Measurements from ENCODE around the gene CDKAL1.

Gene CDKAL1

DNA sequence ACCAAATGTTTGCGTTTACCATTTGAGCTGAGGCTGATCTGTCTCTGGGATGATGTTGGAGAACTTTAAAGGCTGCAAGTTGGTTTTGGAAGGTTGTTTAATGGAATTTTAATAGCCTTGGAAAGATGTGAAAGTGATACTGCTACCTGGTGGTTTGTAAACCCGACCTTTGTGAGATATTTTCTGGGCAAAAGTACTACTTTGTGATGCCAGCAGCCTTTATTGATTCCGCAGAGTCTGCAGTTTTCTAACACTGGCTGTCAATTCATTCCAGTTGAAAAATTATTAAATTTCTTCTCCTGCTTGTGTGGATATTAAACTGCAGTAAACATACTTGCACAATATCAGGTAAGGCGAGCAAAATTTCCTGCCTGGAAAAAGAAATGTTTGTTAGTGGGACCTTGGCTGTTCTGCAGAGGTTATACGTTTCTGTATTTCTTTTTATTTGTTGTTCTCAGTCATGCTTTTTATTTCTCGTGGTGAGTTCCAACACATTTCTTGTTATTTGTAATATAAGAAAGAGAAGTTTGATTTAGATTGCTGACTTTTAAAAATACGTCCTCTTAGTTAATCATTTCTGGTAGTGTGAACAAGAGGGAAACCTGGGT is 322.5 kb downstream of the CDKAL1 start:
- no peak overlapping the region for H2BK15ac ChIP-seq (ENCODE audit: low read depth, poor library complexity, severe bottlenecking)

DNA sequence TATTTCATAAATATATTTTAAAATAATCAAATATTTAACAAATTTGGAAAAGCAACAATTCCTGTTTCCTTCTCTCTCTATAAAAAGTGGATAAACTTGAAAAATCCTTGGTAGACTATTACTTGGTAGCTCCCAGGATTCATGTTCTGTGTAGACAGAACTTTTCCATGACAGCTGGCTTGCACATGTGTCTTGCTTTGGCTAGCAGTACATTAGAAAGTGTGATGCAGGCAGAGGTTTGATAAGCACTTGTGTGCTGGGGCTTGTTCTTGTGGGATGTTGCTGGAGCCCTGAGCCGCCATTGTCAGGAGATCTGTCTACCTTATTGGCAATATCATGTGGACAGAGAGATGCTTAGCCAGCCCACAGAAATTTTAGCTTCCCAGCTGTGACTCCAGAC is 327.2 kb downstream of the CDKAL1 start:
- Histone ChIP-seq H3K4me2 (ENCODE audit: low read length, poor library complexity, severe bottlenecking) (no peak overlapping the region), H3K9me3 (ENCODE audit: control insufficient read depth, low read length) (no peaks in the 10 kb centered on the region), H2BK5ac (ENCODE audit: low read depth, low read length, poor library complexity, severe bottlenecking) (no peak overlapping the region), H3K79me1 (replicated peaks; ENCODE audit: low read length, poor library complexity, severe bottlenecking) (no peaks in the 10 kb centered on the region), H3K36me3 (ENCODE audit: control insufficient read depth in 1 of 2, insufficient read depth in 2 of 2, low read depth in 1 of 2, low read length in 2 of 2) (no peaks in the 10 kb centered on the region), H2BK12ac (ENCODE audit: low read length in 2 of 2) (no peak overlapping the region), H3K27ac (ENCODE audit: low read length, poor library complexity, severe bottlenecking) (no peak overlapping the region), H2BK15ac (ENCODE audit: low read depth, poor library complexity, severe bottlenecking) (no peak overlapping the region), H3K23ac (ENCODE audit: low read length in 2 of 2) (no peak overlapping the region), H2BK120ac (ENCODE audit: low read depth, low read length) (no peak overlapping the region), H4K91ac (ENCODE audit: low read length) (no peak overlapping the region), H2AK5ac (ENCODE audit: low read length, severe bottlenecking) (no peak overlapping the region), H2AFZ (ENCODE audit: low read depth, low read length) (no peak overlapping the region), H3K27me3 (ENCODE audit: control insufficient read depth in 1 of 2, insufficient read depth in 1 of 2, low read length in 2 of 2) (no peaks in the 10 kb centered on the region), H3K18ac (ENCODE audit: low read depth in 1 of 2, low read length in 2 of 2) (no peak overlapping the region), H3K9ac (ENCODE audit: low read length) (no peak overlapping the region), H4K8ac (ENCODE audit: low read length) (no peak overlapping the region), H3K14ac (ENCODE audit: low read length in 2 of 2) (no peak overlapping the region), H3K4ac (ENCODE audit: low read depth in 1 of 2, low read length in 2 of 2) (no peak overlapping the region), H3K4me3 (ENCODE audit: insufficient read depth in 1 of 2, low read depth in 1 of 2, low read length in 2 of 2) (no peak overlapping the region), H3K4me1 (ENCODE audit: control insufficient read depth, insufficient read depth, low read depth, low read length) (no peaks in the 10 kb centered on the region)
- DNase-seq: no peak
- no CpG with 5 or more reads among the region's 1 CpG for WGBS

More for the DNA sequence above, 322.5 kb downstream of the CDKAL1 start:
- no peak overlapping the region for H4K8ac ChIP-seq (ENCODE audit: low read length)
- H3K4me3 ChIP-seq (ENCODE audit: insufficient read depth in 1 of 2, low read depth in 1 of 2, low read length in 2 of 2): no peak overlapping the region
- 91% methylated on average over 7 of the region's 7 CpGs for WGBS
- no peak overlapping the region for H3K14ac ChIP-seq (ENCODE audit: low read length in 2 of 2)
- H2AFZ ChIP-seq (ENCODE audit: low read depth, low read length): no peak overlapping the region
- H3K23ac ChIP-seq (ENCODE audit: low read length in 2 of 2): no peak overlapping the region
- H3K27ac ChIP-seq (ENCODE audit: low read length, poor library complexity, severe bottlenecking): no peak overlapping the region
- H3K4me1 ChIP-seq (ENCODE audit: control insufficient read depth, insufficient read depth, low read depth, low read length): no peaks in the 10 kb centered on the region
- no peak overlapping the region for H3K4me2 ChIP-seq (ENCODE audit: low read length, poor library complexity, severe bottlenecking)
- no peak overlapping the region for H3K4ac ChIP-seq (ENCODE audit: low read depth in 1 of 2, low read length in 2 of 2)
- H2BK12ac ChIP-seq (ENCODE audit: low read length in 2 of 2): no peak overlapping the region
- DNase-seq: no peak
- H2BK120ac ChIP-seq (ENCODE audit: low read depth, low read length): no peak overlapping the region
- peak overlapping the region; percentile 42 for H2AK5ac ChIP-seq (ENCODE audit: low read length, severe bottlenecking)
- no peak overlapping the region for H4K91ac ChIP-seq (ENCODE audit: low read length)
- no peaks in the 10 kb centered on the region for H3K36me3 ChIP-seq (ENCODE audit: control insufficient read depth in 1 of 2, insufficient read depth in 2 of 2, low read depth in 1 of 2, low read length in 2 of 2)
- H3K18ac ChIP-seq (ENCODE audit: low read depth in 1 of 2, low read length in 2 of 2): no peak overlapping the region
- no peak overlapping the region for H2BK5ac ChIP-seq (ENCODE audit: low read depth, low read length, poor library complexity, severe bottlenecking)
- no peaks in the 10 kb centered on the region for H3K79me1 ChIP-seq (replicated peaks; ENCODE audit: low read length, poor library complexity, severe bottlenecking)
- no peaks in the 10 kb centered on the region for H3K9me3 ChIP-seq (ENCODE audit: control insufficient read depth, low read length)
- no peak overlapping the region for H3K9ac ChIP-seq (ENCODE audit: low read length)
- H3K27me3 ChIP-seq (ENCODE audit: control insufficient read depth in 1 of 2, insufficient read depth in 1 of 2, low read length in 2 of 2): no peaks in the 10 kb centered on the region

DNA sequence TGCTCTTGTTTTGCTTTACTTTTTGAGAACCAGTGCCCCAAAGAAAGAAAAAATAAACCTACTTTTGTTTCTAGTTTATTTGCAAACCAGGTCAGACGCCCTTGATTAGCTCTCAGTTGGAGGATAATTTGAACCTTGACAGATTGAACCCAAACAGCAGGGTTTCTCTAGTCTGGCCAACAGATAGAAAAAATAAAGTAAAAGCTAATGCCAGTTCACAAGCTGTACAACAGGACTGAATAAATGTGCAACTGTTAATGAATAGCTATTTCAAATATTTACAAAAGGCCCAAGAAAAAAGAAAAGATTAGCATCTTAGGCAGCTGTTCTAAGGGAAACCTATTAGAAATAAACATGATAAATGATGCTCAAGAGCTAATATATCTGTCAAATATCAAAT is 331.8 kb downstream of the CDKAL1 start:
- Histone ChIP-seq H3K27me3 (ENCODE audit: control insufficient read depth in 1 of 2, insufficient read depth in 1 of 2, low read length in 2 of 2) (no peaks in the 10 kb centered on the region), H4K91ac (ENCODE audit: low read length) (no peak overlapping the region), H3K27ac (ENCODE audit: low read length, poor library complexity, severe bottlenecking) (peak overlapping the region; percentile 51), H2BK120ac (ENCODE audit: low read depth, low read length) (no peak overlapping the region), H2BK12ac (ENCODE audit: low read length in 2 of 2) (no peak overlapping the region), H3K4me3 (ENCODE audit: insufficient read depth in 1 of 2, low read depth in 1 of 2, low read length in 2 of 2) (no peak overlapping the region), H3K4me2 (ENCODE audit: low read length, poor library complexity, severe bottlenecking) (no peak overlapping the region), H3K9ac (ENCODE audit: low read length) (no peak overlapping the region), H2BK5ac (ENCODE audit: low read depth, low read length, poor library complexity, severe bottlenecking) (no peak overlapping the region), H3K36me3 (ENCODE audit: control insufficient read depth in 1 of 2, insufficient read depth in 2 of 2, low read depth in 1 of 2, low read length in 2 of 2) (no peaks in the 10 kb centered on the region), H3K9me3 (ENCODE audit: control insufficient read depth, low read length) (no peaks in the 10 kb centered on the region), H4K8ac (ENCODE audit: low read length) (no peak overlapping the region), H2BK15ac (ENCODE audit: low read depth, poor library complexity, severe bottlenecking) (no peak overlapping the region), H3K23ac (ENCODE audit: low read length in 2 of 2) (no peak overlapping the region), H3K4me1 (ENCODE audit: control insufficient read depth, insufficient read depth, low read depth, low read length) (peaks cover 3% of the 10 kb centered on the region), H3K18ac (ENCODE audit: low read depth in 1 of 2, low read length in 2 of 2) (no peak overlapping the region), H3K14ac (ENCODE audit: low read length in 2 of 2) (no peak overlapping the region), H2AFZ (ENCODE audit: low read depth, low read length) (no peak overlapping the region), H2AK5ac (ENCODE audit: low read length, severe bottlenecking) (no peak overlapping the region), H3K79me1 (replicated peaks; ENCODE audit: low read length, poor library complexity, severe bottlenecking) (peaks cover 3% of the 10 kb centered on the region), H3K4ac (ENCODE audit: low read depth in 1 of 2, low read length in 2 of 2) (no peak overlapping the region)
- 50% methylated on average over 1 of the region's 1 CpG for WGBS
- DNase-seq: peak; percentile 5

DNA sequence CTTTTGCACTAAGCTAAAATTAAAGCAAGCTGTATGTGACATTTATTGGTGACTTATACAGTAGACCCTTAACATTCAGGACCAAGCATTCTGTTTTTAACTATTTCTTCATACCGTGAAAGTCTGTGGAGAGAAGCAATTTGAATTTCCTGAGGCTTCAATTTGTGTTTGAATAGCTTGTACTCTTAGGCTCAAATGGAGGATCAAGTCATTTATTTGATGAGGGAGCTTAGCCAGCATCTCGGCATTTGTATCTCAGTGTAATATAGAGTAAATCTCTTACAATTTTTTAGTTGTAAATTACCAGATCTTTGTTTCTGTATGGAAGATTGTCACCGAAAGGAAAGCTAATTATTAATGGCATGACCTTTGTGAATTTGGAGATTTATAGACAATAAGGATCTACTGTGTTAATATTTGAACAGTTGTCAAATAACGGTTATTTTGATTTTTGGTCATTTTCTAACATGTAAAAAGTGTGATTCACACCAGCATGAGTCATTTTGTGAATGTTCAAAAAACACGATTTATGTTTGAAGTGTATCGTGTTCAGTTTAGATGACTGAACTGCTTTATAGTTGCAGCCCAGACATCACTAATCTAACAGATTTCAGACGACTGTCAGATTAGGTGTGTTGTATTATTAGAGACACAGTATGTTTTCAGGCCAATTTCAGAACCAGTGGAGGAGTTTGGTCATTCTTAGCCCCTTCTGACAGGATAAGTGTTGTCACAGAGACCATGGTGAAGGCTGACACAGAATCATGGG is 332.9 kb downstream of the CDKAL1 start:
- WGBS: 43% methylated on average over 6 of the region's 7 CpGs

More for the DNA sequence above, 332.9 kb downstream of the CDKAL1 start:
- H4K8ac ChIP-seq (ENCODE audit: low read length): no peak overlapping the region
- H2BK12ac ChIP-seq (ENCODE audit: low read length in 2 of 2): peak overlapping the region in 1 of 2 experiments; percentile 29
- no peak overlapping the region for H2AK5ac ChIP-seq (ENCODE audit: low read length, severe bottlenecking)
- peak overlapping the region in 1 of 2 experiments; percentile 34 for H3K18ac ChIP-seq (ENCODE audit: low read depth in 1 of 2, low read length in 2 of 2)
- no peaks in the 10 kb centered on the region for H3K9me3 ChIP-seq (ENCODE audit: control insufficient read depth, low read length)
- H3K14ac ChIP-seq (ENCODE audit: low read length in 2 of 2): no peak overlapping the region
- H3K9ac ChIP-seq (ENCODE audit: low read length): peak overlapping the region; percentile 7
- no peak overlapping the region for H3K23ac ChIP-seq (ENCODE audit: low read length in 2 of 2)
- H2BK120ac ChIP-seq (ENCODE audit: low read depth, low read length): no peak overlapping the region
- no peak overlapping the region for H3K4me3 ChIP-seq (ENCODE audit: insufficient read depth in 1 of 2, low read depth in 1 of 2, low read length in 2 of 2)
- H2AFZ ChIP-seq (ENCODE audit: low read depth, low read length): no peak overlapping the region
- H3K4ac ChIP-seq (ENCODE audit: low read depth in 1 of 2, low read length in 2 of 2): peak overlapping the region in 1 of 2 experiments; percentile 7
- peak overlapping the region; percentile 84 for H3K27ac ChIP-seq (ENCODE audit: low read length, poor library complexity, severe bottlenecking)
- H3K79me1 ChIP-seq (replicated peaks; ENCODE audit: low read length, poor library complexity, severe bottlenecking): peaks cover 3% of the 10 kb centered on the region
- H2BK15ac ChIP-seq (ENCODE audit: low read depth, poor library complexity, severe bottlenecking): no peak overlapping the region
- H2BK5ac ChIP-seq (ENCODE audit: low read depth, low read length, poor library complexity, severe bottlenecking): no peak overlapping the region
- H3K36me3 ChIP-seq (ENCODE audit: control insufficient read depth in 1 of 2, insufficient read depth in 2 of 2, low read depth in 1 of 2, low read length in 2 of 2): no peaks in the 10 kb centered on the region
- DNase-seq: peak; percentile 38
- H3K4me2 ChIP-seq (ENCODE audit: low read length, poor library complexity, severe bottlenecking): no peak overlapping the region
- H4K91ac ChIP-seq (ENCODE audit: low read length): no peak overlapping the region
- H3K4me1 ChIP-seq (ENCODE audit: control insufficient read depth, insufficient read depth, low read depth, low read length): peaks cover 3% of the 10 kb centered on the region
- H3K27me3 ChIP-seq (ENCODE audit: control insufficient read depth in 1 of 2, insufficient read depth in 1 of 2, low read length in 2 of 2): no peaks in the 10 kb centered on the region

All from mesenchymal stem cell (in vitro differentiated cells and primary cell).